T47D (cell line): Measurements from ENCODE around the gene LIG1.
A peak's percentile ranks its signal among the peaks of the same experiment; 100 is the strongest.
"Not testable (repeated sequence)": the region's sequence is repeated elsewhere in the genome, so short reads cannot be mapped to it uniquely, and the experiment has no call there.

ENCODE experiments used
- DNase-seq, 2 experiments: peaks; one replicate each; pipeline versions ENCODE4 v3.0.0 to v3.0.0-alpha.2; 2011 to 2012; ENCODE audit warnings: low read depth in 1 of 2, low spot score in 1 of 2
- JUND ChIP-seq: IDR thresholded peaks from 2 replicates; pipeline ENCODE4 v1.6.1; 2012; ENCODE audit warnings: low read depth
- in situ Hi-C: cut with HindIII; loops from 2 replicates; pipeline ENCODE4 v1.10.0; 2016; ENCODE audit warnings: low sequenced_read_pairs, low pct_unique_long_range_greater_than_20kb

Gene LIG1

DNA sequence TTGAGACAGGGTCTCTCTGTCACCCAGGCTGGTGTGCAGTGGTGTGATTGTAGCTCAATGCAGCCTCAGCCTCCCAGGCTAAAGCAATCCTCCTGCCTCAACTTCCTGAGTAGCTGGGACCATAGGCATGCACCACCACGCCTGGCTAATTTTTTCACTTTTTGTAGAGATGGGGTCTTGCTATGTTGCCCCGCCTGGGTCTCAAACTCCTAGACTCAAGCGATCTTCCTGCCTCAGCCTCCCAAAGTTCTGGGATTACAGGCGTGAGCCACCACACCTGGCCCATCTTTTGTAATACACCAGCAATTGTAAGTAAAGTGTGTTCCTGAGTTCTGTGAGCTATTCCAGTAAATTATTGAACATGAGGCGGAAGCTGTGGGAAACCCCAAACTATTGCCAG, 66.2 kb downstream of the LIG1 start:
- no peak for TF ChIP-seq JUND
- DNase-seq = no peak
- in situ Hi-C loops = no loop called here

DNA sequence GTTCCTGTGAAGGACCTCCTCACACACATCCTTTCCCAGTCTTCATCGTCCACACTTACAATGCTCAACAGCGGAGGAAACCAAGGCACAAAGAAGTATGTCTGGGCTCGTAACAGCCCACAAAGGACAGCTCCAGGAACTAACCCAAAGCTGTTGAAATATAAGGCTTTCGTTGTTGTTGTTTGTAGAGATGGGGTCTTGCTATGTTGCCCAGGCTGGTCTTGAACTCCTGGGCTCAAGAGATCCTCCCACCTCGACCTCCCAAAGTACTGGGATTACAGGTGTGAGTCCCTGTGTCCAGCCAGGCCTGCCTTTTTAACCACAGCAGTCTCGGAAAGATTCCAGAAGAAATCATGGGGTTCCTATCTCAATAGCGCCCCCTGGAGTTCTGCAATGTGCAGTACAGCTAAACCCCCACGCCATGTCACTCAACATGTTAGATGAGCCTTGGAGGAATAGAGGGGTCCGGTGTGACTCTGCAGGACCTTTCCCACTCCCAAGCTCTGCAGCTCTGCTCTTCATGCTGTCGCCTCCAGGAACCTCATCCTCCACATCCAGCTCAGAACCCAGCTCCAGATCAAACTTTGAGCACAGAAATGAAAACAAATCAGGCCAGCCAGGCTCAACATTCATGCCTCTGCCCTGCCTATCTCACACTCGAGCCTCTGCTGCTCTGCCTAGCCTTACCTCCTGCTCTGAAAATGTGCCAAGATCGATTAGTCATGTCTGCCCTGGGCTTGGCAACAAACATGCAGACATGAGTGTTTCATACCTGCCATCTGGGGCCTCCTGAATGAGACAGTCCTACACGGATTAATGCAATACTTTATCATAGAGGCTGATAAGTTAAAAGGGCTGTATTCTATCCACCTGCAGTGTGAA, 67.0 kb downstream of the LIG1 start:
- peak; percentile 48 to 88 for DNase-seq
- in situ Hi-C loops = no loop called here
- no peak for TF ChIP-seq JUND

- no peak for DNase-seq
- in situ Hi-C loops = no loop called here
- TF ChIP-seq JUND = no peak
These were observed 74.5 kb downstream of the LIG1 start for GRCh38 chr19:48095612-48096175.

- no peak for DNase-seq
- TF ChIP-seq JUND = no peak
- in situ Hi-C loops = no loop called here
These were observed 75.3 kb downstream of the LIG1 start for GRCh38 chr19:48094855-48095203.

- in situ Hi-C loops = no loop called here
- TF ChIP-seq JUND = no peak
- DNase-seq = no peak
These were observed 75.9 kb downstream of the LIG1 start for GRCh38 chr19:48094129-48094854.

DNA sequence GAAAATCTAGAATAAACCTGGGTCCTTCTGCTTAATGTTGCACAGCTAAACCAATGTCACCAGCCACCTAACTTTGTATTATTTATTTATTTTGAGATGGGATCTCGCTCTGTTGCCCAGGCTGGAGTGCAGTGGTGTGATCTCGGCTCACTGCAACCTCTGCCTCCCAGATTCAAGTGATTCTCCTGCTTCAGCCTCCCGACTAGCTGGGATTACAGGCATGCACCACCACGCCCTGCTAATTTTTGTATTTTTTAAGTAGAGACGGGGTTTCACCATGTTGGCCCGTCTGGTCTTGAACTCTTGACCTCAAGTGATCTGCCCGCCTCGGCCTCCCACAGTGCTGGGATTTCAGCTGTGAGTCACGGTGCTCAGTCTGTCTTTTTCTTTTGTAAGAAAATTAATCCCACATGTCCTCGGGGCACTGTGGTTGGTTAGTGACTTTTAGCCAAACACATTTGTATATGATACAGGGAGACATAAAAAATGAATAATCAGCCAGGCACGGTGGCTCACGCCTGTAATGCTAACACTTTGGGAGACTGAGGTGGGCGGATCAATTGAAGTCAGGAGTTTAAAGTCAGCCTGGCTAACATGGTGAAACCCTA, 78.9 kb downstream of the LIG1 start:
- in situ Hi-C loops, DNase-seq: not testable (repeated sequence)

- DNase-seq = peak in 1 of 2 experiments; percentile 47
- no peak for TF ChIP-seq JUND
- in situ Hi-C loops = no loop called here
These were observed 79.8 kb downstream of the LIG1 start for GRCh38 chr19:48090281-48090802.

GRCh38 chr19:48088991-48089390, 81.2 kb downstream of the LIG1 start:
- DNase-seq, in situ Hi-C loops: not testable (repeated sequence)

GRCh38 chr19:48085904-48086864, 84.0 kb downstream of the LIG1 start:
- no peak for TF ChIP-seq JUND
- in situ Hi-C loops = no loop called here
- DNase-seq = peak in 1 of 2 experiments; percentile 38

- DNase-seq = peak in 1 of 2 experiments; percentile 22
- in situ Hi-C loops = no loop called here
- no peak for TF ChIP-seq JUND
These were observed 85.1 kb downstream of the LIG1 start for GRCh38 chr19:48085076-48085475.

DNA sequence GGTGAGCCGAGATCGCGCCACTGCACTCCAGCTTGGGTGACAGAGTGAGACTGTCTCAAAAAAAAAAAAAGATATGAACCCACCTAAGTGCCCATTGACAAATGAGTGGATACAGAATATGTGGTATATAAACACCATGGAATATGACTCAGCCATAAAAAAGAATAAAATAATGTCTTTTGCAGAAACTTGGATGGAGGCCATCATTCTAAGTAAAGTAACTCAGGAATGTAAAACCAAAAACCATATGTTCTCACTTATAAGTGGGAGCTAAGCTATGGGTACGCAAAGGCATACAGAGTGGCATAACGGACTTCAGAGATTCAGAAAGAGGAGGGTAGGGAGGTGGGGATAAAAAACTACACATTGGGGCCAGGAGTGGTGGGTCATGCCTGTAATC, 89.0 kb downstream of the LIG1 start:
- in situ Hi-C loops = no loop called here
- DNase-seq = no peak
- no peak for TF ChIP-seq JUND

- DNase-seq, in situ Hi-C loops: not testable (repeated sequence)
These were observed 99.9 kb downstream of the LIG1 start for GRCh38 chr19:48070177-48070769.
